HL-60/S4 treated with retinoic acid at 250 ng/mL for 4 days and 3 days (cell line): Measurements from ENCODE around the gene ARHGAP15.

Experiments
- in situ Hi-C: fragments of 300-500 bp; cut with MboI; formaldehyde crosslinking; loops from 2 replicates; pipeline ENCODE4 v1.7.0; 2022; ENCODE audit warnings: low sequenced_read_pairs

ARHGAP15 gene

GRCh38 chr2:143219266-143219665, 90.0 kb downstream of the ARHGAP15 start:
- in situ Hi-C loops, result no loop called here

GRCh38 chr2:143223556-143223955, 94.3 kb downstream of the ARHGAP15 start:
- in situ Hi-C loops, result no loop called here

GRCh38 chr2:143225931-143226330, 96.7 kb downstream of the ARHGAP15 start:
- in situ Hi-C loops, result no loop called here

GRCh38 chr2:143226714-143227541, 97.7 kb downstream of the ARHGAP15 start:
- in situ Hi-C loops, result no loop called here

- in situ Hi-C loops, result no loop called here
Observed at GRCh38 chr2:143229411-143229810, 100.2 kb downstream of the ARHGAP15 start.

- in situ Hi-C loops, result no loop called here
Observed at GRCh38 chr2:143229952-143230351, 100.7 kb downstream of the ARHGAP15 start.

GRCh38 chr2:143230506-143231253, 101.5 kb downstream of the ARHGAP15 start:
- in situ Hi-C loops, result no loop called here

GRCh38 chr2:143231254-143231645, 102.0 kb downstream of the ARHGAP15 start:
- in situ Hi-C loops, result no loop called here

GRCh38 chr2:143237146-143237777, 108.0 kb downstream of the ARHGAP15 start:
- in situ Hi-C loops, result no loop called here

GRCh38 chr2:143241403-143242088, 112.3 kb downstream of the ARHGAP15 start:
- in situ Hi-C loops, result no loop called here

- in situ Hi-C loops, result no loop called here
Observed at GRCh38 chr2:143246246-143246645, 117.0 kb downstream of the ARHGAP15 start.

GRCh38 chr2:143246815-143247744, 117.9 kb downstream of the ARHGAP15 start:
- in situ Hi-C loops, result no loop called here

GRCh38 chr2:143248631-143249030, 119.4 kb downstream of the ARHGAP15 start:
- in situ Hi-C loops, result no loop called here

GRCh38 chr2:143251681-143252080, 122.5 kb downstream of the ARHGAP15 start:
- in situ Hi-C loops, result no loop called here

GRCh38 chr2:143252138-143252907, 123.1 kb downstream of the ARHGAP15 start:
- in situ Hi-C loops, result no loop called here

- in situ Hi-C loops, result no loop called here
Observed at GRCh38 chr2:143254110-143254509, 124.9 kb downstream of the ARHGAP15 start.

- in situ Hi-C loops, result no loop called here
Observed at GRCh38 chr2:143255086-143255485, 125.9 kb downstream of the ARHGAP15 start.

- in situ Hi-C loops, result no loop called here
Observed at GRCh38 chr2:143255899-143256298, 126.7 kb downstream of the ARHGAP15 start.
